B cell (primary cell): Measurements from ENCODE around the gene RPL18. TPM values are rescaled to one million over a fixed set of nuclear protein-coding genes. Genes with fewer than 3 reads are reported as not detected.

ENCODE experiments used
- ATAC-seq: fragments of 200-7000 bp; cut with Tn5 transposase; one replicate; pipeline ENCODE4 v1.10.0; 2021; ENCODE audit warnings: low read depth, mild to moderate bottlenecking, moderate number of reproducible peaks, moderate library complexity
- CTCF ChIA-PET: fragments of 350-600 bp; sonication (Branson Sonifier 250); formaldehyde crosslinking; loops from one replicate; lab custom pipeline; 2021; ENCODE audit warnings: antibody characterized with exemption, inconsistent platforms; lab: Charles Lee
- POLR2A ChIA-PET: fragments of 350-600 bp; sonication (Branson Sonifier 250); formaldehyde crosslinking; loops from one replicate; lab custom pipeline; 2021; ENCODE audit warnings: antibody characterized with exemption; lab: Charles Lee
- DNase-seq: peaks from one replicate; pipeline ENCODE4 v3.0.0; 2013
- H2AFZ ChIP-seq: 2 replicates; pipeline ENCODE4 v1.6.1; 2012; ENCODE audit warnings: mild to moderate bottlenecking, low read depth, low read length; ENCODE audit not compliant: insufficient read depth, poor library complexity, severe bottlenecking
- H3K27ac ChIP-seq, 2 donors: 1 replicate in 1 of 2; 2 replicates in 1 of 2; pipeline ENCODE4 v1.5.1; 2012 to 2013; ENCODE audit warnings: low read length in 2 of 2, mild to moderate bottlenecking in 2 of 2, moderate library complexity in 1 of 2
- H3K27me3 ChIP-seq, 4 experiments: fragments of 200-600 bp in 1 of 4; sonication (generic) in 1 of 4; replicated peaks in 1 of 4; 1 replicate in 2 of 4; 2 replicates in 2 of 4; pipeline versions ENCODE4 v1.6.1 to v1.7.0; 2013 to 2016; ENCODE audit warnings: low read length in 3 of 4, mild to moderate bottlenecking in 2 of 4, mixed read lengths in 1 of 4, moderate library complexity in 1 of 4; ENCODE audit not compliant: insufficient read depth in 4 of 4, control insufficient read depth in 3 of 4; ENCODE audit errors: control extremely low read depth in 1 of 4
- H3K36me3 ChIP-seq, 2 experiments: replicated peaks in 1 of 2; 1 replicate in 1 of 2; 2 replicates in 1 of 2; pipeline versions ENCODE4 v1.6.1 to v1.7.1; 2013; ENCODE audit warnings: low read length in 1 of 2; ENCODE audit not compliant: insufficient read depth in 2 of 2, control insufficient read depth in 1 of 2; ENCODE audit errors: control extremely low read depth in 1 of 2, extremely low read depth in 1 of 2
- H3K4me1 ChIP-seq, 2 donors: fragments of 200-600 bp in 1 of 2; sonication (generic) in 1 of 2; 1 replicate in 1 of 2; 2 replicates in 1 of 2; pipeline versions ENCODE4 v1.5.1 to v1.6.1; 2013 to 2017; ENCODE audit warnings: low read length in 2 of 2; ENCODE audit not compliant: control insufficient read depth in 2 of 2, insufficient read depth in 2 of 2
- H3K4me2 ChIP-seq: replicated peaks from 2 replicates; pipeline ENCODE3; 2012; ENCODE audit warnings: mild to moderate bottlenecking, low read depth, low read length; ENCODE audit not compliant: poor library complexity, severe bottlenecking
- H3K4me3 ChIP-seq, 5 experiments: fragments of 200-600 bp in 1 of 5; sonication (generic) in 1 of 5; 1 replicate in 3 of 5; 2 replicates in 2 of 5; pipeline versions ENCODE4 v1.5.1 to v1.7.0; 2011 to 2016; ENCODE audit warnings: low read length in 4 of 5, mild to moderate bottlenecking in 4 of 5, low read depth in 2 of 5, control low read depth in 1 of 5, moderate library complexity in 1 of 5; ENCODE audit not compliant: insufficient read depth in 1 of 5; ENCODE audit errors: control extremely low read depth in 1 of 5, extremely low read depth in 1 of 5
- H3K79me2 ChIP-seq: fragments of 200-600 bp; sonication (generic); one replicate; pipeline ENCODE4 v1.6.0; 2016; ENCODE audit warnings: low read length; ENCODE audit not compliant: control insufficient read depth, insufficient read depth
- H3K9ac ChIP-seq: fragments of 200-600 bp; sonication (generic); 2 replicates; pipeline ENCODE4 v1.6.1; 2017; ENCODE audit warnings: mild to moderate bottlenecking, low read length, moderate library complexity
- H3K9me3 ChIP-seq, 3 donors: one replicate each; pipeline versions ENCODE4 v1.6.1 to v1.7.1; 2013; ENCODE audit warnings: low read length in 2 of 3; ENCODE audit not compliant: control insufficient read depth in 2 of 3, insufficient read depth in 1 of 3; ENCODE audit errors: control extremely low read depth in 1 of 3
- H4K20me1 ChIP-seq: 2 replicates; pipeline ENCODE4 v1.6.0; 2012; ENCODE audit warnings: mild to moderate bottlenecking, low read length; ENCODE audit not compliant: insufficient read depth, control insufficient read depth, poor library complexity, severe bottlenecking
- H3K27ac Mint-ChIP-seq: one replicate; pipeline ENCODE4 v1.8.0; 2021; ENCODE audit warnings: mixed read lengths
- H3K27me3 Mint-ChIP-seq: one replicate; pipeline ENCODE4 v1.8.0; 2021; ENCODE audit warnings: mixed read lengths
- H3K4me1 Mint-ChIP-seq: one replicate; pipeline ENCODE4 v1.8.0; 2021; ENCODE audit warnings: mixed read lengths
- H3K4me3 Mint-ChIP-seq: one replicate; pipeline ENCODE4 v1.8.0; 2021; ENCODE audit warnings: mixed read lengths
- H3K9me3 Mint-ChIP-seq: one replicate; pipeline ENCODE4 v1.8.0; 2022; ENCODE audit warnings: mixed read lengths; ENCODE audit not compliant: insufficient read depth
- EZH2 ChIP-seq: IDR thresholded peaks from 2 replicates; pipeline ENCODE4 v1.6.1; 2012; ENCODE audit warnings: borderline replicate concordance, low read depth, mild to moderate bottlenecking, moderate library complexity, low read length; ENCODE audit not compliant: insufficient read depth, poor library complexity, severe bottlenecking
- whole genome bisulfite sequencing: methylation state at CpG from one replicate; pipeline ENCODE4 v1.1.5; 2013; ENCODE audit warnings: missing lambda C conversion rate; ENCODE audit not compliant: insufficient coverage; 5-methylcytosine and 5-hydroxymethylcytosine counted together
- intact Hi-C: fragments of 100-400 bp; cut with micrococcal nuclease; formaldehyde crosslinking; loops from one replicate; pipeline ENCODE4 v1.10.0; 2022
- polyA plus RNA-seq: library from polyadenylated mRNA; depleted of rRNA; stranded (reverse); fragments of >200 nt; gene quantifications from 2 replicates; pipeline ENCODE4 v1.2.3, GENCODE V29; 2012
- total RNA-seq, 2 donors: library from RNA; stranded (reverse); fragments of 120-200 nt in 1 of 2; gene quantifications; 1 replicate in 1 of 2; 2 replicates in 1 of 2; pipeline versions ENCODE4 v1.2.3 to v1.2.4, GENCODE V29; 2013 to 2022
- TF ChIP-seq, protein P1 (sequence below): fragments of 200-600 bp; IDR thresholded peaks from one replicate; pipeline ENCODE4 v1.8.0; 2022; ENCODE audit warnings: antibody characterized with exemption, mild to moderate bottlenecking

Gene RPL18
- total and polyA plus RNA-seq, 2 donors (not counting 1 experiment from before 2014, with no cell fraction given): 2,248 to 4,393 TPM

DNA sequence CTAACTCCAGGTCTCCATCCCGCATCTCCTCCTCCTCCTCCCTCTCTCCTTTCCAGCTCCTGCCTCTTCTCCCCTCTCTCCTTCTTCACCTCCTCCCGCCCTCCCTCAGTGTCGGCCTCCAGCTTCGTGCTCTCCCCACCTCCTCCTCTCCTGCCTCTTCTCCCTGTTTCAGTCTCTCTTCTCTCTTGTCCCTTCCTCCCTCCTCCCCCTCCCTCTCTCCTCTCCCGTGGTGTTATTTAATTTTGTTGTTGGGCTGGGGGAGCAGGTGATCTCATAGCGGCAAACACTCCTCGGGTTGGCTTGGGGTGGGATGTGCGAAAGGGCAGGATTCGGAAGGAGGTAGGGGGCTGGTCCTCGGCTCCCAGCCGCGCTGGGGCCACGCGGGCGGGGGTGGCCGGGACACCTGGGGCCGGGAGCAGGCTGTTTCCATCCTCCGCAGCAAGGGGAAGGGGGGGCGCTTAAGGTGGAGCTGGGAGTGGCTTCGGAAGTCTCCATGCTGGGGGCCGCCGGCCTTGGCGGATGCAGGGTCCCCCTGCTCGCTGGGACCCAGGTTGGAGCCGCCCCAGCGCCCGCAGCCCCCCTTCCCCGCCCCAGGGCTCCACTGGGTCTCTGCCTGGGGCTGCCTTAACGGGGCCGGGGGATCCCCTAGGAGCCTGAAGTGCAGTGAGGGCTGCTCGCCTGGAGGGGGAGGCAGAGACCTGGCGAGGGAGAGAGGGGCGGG is 27.2 kb upstream of the RPL18 start, which contains the start of gene CA11:
Gene CA11 (minus strand): TSS at position 187 of the 721 bp plus-strand sequence. CDS start 555 bp downstream, outside the sequence.
- Mint-ChIP-seq H3K9me3 (no peaks in the 10 kb centered on the region), H3K4me3 (peak within 1 kb of the TSS; percentile 96), H3K27ac (peak within 1 kb of the TSS; percentile 98), H3K27me3 (no peaks in the 10 kb centered on the region), H3K4me1 (peaks cover 50% of the 10 kb centered on the region)
- Histone ChIP-seq H3K27ac (peak within 1 kb of the TSS; percentile 74 to 80), H2AFZ (peak within 1 kb of the TSS; percentile 97), H4K20me1 (no peaks in the 10 kb centered on the region), H3K79me2 (peaks cover 43% of the 10 kb centered on the region), H3K4me2 (peak within 1 kb of the TSS; percentile 99), H3K27me3 (no peaks in the 10 kb centered on the region), H3K9me3 (peaks cover 0 to 8% (median 0%) of the 10 kb centered on the region in 3 donors), H3K4me3 (peak within 1 kb of the TSS; percentile 52 to 95 (median 75)), H3K9ac (peak within 1 kb of the TSS; percentile 87), H3K4me1 (peaks cover 23 to 45% of the 10 kb centered on the region in 2 donors), H3K36me3 (no peaks in the 10 kb centered on the region)
- WGBS: under 1% methylated on average over 29 of the region's 33 CpGs
- ATAC-seq (peak; percentile 87), DNase-seq (peak; percentile 94)
- ChIA-PET CTCF (interaction anchor here (0.6 to 3.5 kb wide), 19 partner anchors 8 to 325 kb away, joined by 3 to 51 read pairs (median 6); partner anchors contain the start of genes DBP and HSD17B14), POLR2A (interaction anchor here (0.6 to 2.4 kb wide), 15 partner anchors 9 to 347 kb away, joined by 3 to 22 read pairs (median 4); partner anchors contain the start of genes DBP, GYS1, RPL18 and RUVBL2)
- intact Hi-C loops: loop anchor here (1.0 to 2.0 kb wide), 9 partner anchors 8 to 319 kb away; partner anchors contain the start of gene FTL
- TF ChIP-seq EZH2: no peak
- TF ChIP-seq, protein P1, sequence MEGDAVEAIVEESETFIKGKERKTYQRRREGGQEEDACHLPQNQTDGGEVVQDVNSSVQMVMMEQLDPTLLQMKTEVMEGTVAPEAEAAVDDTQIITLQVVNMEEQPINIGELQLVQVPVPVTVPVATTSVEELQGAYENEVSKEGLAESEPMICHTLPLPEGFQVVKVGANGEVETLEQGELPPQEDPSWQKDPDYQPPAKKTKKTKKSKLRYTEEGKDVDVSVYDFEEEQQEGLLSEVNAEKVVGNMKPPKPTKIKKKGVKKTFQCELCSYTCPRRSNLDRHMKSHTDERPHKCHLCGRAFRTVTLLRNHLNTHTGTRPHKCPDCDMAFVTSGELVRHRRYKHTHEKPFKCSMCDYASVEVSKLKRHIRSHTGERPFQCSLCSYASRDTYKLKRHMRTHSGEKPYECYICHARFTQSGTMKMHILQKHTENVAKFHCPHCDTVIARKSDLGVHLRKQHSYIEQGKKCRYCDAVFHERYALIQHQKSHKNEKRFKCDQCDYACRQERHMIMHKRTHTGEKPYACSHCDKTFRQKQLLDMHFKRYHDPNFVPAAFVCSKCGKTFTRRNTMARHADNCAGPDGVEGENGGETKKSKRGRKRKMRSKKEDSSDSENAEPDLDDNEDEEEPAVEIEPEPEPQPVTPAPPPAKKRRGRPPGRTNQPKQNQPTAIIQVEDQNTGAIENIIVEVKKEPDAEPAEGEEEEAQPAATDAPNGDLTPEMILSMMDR: peak; percentile 80
